ENCODE measurements around the gene ABCB11.
"Not testable (repeated sequence)": the region's sequence is repeated elsewhere in the genome, so short reads cannot be mapped to it uniquely, and the experiment has no call there.

ABCB11 gene

DNA sequence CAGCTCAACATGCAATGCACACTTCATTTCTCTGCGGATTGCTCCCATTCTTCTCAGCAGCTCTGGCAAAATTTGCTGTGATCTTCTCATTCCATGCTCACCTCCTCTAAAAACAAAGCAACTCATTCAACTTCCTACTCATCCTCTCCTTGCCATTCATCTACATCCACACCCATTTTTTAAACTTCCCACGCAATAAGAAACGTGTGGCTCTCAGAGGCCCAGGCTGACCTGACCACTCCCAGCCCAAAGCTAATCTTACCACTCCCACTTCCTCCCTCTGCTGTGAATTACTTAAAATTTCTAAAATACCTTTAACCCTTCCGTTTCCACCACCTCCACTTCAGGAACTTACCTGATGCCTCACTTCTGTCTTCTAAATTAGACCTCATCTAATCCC lies 15.2 kb downstream of the ABCB11 start:
- no peak overlapping the region for H3K27ac ChIP-seq
- H3K4me3 ChIP-seq, result no peak overlapping the region
- H3K36me3 ChIP-seq, result no peaks in the 10 kb centered on the region
- no peaks in the 10 kb centered on the region for H3K27me3 ChIP-seq
- DNase-seq, result no peak
- no peak for TF ChIP-seq CTCF (IDR thresholded peaks at IDR 0.05)
- no peaks in the 10 kb centered on the region for H3K9me3 ChIP-seq
- no peaks in the 10 kb centered on the region for H3K4me1 ChIP-seq
- intact Hi-C loops (cut with DNase I; ENCODE audit: low total_unique reads), result no loop called here

DNA sequence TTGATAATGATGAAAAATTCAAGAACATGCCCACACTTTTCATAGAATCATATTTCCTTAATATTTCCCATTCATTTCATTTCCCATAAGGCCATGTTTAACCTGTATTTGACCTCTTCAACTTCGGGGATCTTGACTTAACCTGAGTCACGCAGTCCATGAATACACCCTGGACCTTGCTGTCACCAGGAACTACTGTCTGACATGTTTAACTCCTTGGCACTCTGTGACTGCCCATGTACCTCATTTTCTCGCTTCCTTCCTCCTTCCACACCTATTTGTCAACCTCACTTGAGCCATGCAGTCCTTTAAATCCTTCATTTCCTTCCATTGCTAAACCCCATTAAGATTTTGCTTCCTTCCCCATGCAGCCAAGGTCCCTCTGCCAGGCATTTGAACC lies 16.3 kb downstream of the ABCB11 start:
- no peaks in the 10 kb centered on the region for H3K9me3 ChIP-seq
- no peak overlapping the region for H3K27ac ChIP-seq
- intact Hi-C loops (cut with DNase I; ENCODE audit: low total_unique reads), result no loop called here
- no peaks in the 10 kb centered on the region for H3K27me3 ChIP-seq
- no peak for DNase-seq
- no peak overlapping the region for H3K4me3 ChIP-seq
- TF ChIP-seq CTCF (IDR thresholded peaks at IDR 0.05), result no peak
- H3K4me1 ChIP-seq, result no peaks in the 10 kb centered on the region
- H3K36me3 ChIP-seq, result no peaks in the 10 kb centered on the region

DNA sequence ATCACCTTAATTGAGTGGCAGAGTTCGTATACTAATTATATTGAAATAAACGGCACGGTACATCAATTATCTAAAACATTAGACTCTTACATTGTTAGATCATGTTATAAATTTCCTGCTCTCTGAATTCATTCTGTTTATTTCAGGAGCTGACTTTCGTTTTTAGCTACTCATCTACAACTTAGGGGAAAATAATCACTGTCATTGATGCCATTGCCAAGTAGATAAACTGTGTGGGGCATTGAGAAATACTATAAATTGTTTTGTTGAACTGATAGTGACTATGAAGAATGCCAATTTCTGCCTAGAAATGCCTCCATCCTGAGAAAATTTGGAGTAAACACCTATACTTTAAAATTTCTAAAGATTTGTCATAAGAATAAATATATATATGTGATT lies 17.5 kb downstream of the ABCB11 start:
- no peaks in the 10 kb centered on the region for H3K27me3 ChIP-seq
- no peak overlapping the region for H3K4me3 ChIP-seq
- no peak for TF ChIP-seq CTCF (IDR thresholded peaks at IDR 0.05)
- H3K27ac ChIP-seq, result no peak overlapping the region
- no peaks in the 10 kb centered on the region for H3K4me1 ChIP-seq
- H3K9me3 ChIP-seq, result no peaks in the 10 kb centered on the region
- H3K36me3 ChIP-seq, result no peaks in the 10 kb centered on the region
- no peak for DNase-seq
- intact Hi-C loops (cut with DNase I; ENCODE audit: low total_unique reads), result no loop called here

DNA sequence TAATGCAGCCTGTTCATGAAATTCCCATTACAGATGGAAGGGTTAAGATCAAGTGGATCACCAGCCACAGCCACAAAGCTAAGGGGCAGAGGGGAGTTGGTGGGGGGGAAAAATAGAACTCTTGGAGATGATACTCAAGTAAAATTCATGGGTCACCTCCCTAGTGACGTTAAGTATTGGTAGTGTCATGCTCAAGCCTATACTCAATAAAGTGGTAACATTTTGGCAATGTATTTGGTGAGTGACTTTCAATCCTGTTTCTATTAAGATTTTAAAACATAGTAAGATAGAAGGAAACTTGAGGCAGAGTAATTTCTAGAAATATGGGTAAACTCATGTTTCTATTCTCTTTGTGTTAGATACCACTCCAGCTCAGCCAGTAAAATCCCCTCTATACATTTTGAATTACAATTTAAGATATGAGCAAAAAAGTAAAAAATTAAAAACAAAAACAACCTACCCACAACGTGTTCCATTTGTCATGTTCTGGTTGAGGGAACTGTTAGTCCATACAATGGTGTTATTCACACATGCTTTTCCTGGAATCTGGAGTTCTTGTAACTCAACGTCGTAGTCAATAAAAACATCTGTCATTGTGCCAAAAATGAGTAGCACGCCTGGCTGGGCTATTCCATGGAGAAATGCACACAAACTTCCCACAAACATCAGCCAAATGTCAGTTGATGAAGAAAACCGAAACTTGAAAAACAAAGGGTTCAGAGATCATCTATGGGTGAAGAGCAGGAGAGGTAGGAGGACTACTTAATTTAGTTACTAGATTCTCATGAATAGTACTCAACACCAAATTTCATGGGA lies 18.1 kb downstream of the ABCB11 start:
- Histone ChIP-seq H3K4me1 (no peaks in the 10 kb centered on the region), H3K4me3 (no peak overlapping the region), H3K36me3 (no peaks in the 10 kb centered on the region), H3K27me3 (no peaks in the 10 kb centered on the region), H3K27ac (no peak overlapping the region), H3K9me3 (no peaks in the 10 kb centered on the region)
- intact Hi-C loops (cut with DNase I; ENCODE audit: low total_unique reads), result no loop called here
- no peak for DNase-seq
- TF ChIP-seq CTCF (IDR thresholded peaks at IDR 0.05), result no peak

GRCh38 chr2:169012191-169012792 lies 18.8 kb downstream of the ABCB11 start:
- H3K36me3 ChIP-seq; intact Hi-C loops (cut with DNase I; ENCODE audit: low total_unique reads); H3K9me3 ChIP-seq; DNase-seq; H3K4me1 ChIP-seq; H3K27ac ChIP-seq; H3K4me3 ChIP-seq; H3K27me3 ChIP-seq: not testable (repeated sequence)

DNA sequence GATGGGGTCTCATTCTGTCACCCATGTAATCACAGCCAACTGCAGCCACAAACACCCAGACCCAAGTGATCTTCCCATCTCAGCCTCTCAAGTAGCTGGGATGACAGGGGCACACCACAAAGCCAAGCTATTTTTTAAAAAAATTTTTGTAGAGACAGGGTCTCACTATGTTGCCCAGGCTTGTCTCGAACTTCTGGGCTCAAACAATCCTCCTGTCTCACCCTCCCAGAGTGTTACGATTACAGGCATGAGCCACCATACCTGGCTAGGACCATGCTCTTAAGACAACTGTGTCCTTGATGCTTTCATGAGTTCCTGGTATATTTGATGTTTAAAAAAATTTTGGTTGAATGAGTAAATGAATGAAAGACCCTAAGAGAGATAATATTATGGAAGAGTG lies 19.4 kb downstream of the ABCB11 start:
- H3K9me3 ChIP-seq, result no peaks in the 10 kb centered on the region
- H3K27me3 ChIP-seq, result no peaks in the 10 kb centered on the region
- no peaks in the 10 kb centered on the region for H3K36me3 ChIP-seq
- DNase-seq, result no peak
- no peak for TF ChIP-seq CTCF (IDR thresholded peaks at IDR 0.05)
- H3K4me3 ChIP-seq, result no peak overlapping the region
- H3K27ac ChIP-seq, result no peak overlapping the region
- H3K4me1 ChIP-seq, result no peaks in the 10 kb centered on the region
- intact Hi-C loops (cut with DNase I; ENCODE audit: low total_unique reads), result no loop called here

Measured in tibial artery (tissue), 4 donors.